A549 treated with CpdA at 1 μM for 4 hours (cell line): ENCODE results near the gene PALM2AKAP2. TPM values are rescaled to one million over a fixed set of nuclear protein-coding genes. Genes with fewer than 3 reads are reported as not detected.

ENCODE experiments used
- total RNA-seq: library from RNA; stranded (reverse); fragments of 200-300 nt; extraction: Qiagen RNA extraction; gene quantifications from 5 replicates; pipeline ENCODE4 v1.2.3, GENCODE V29; 2022; ENCODE audit warnings: low read depth

PALM2AKAP2 gene
- total RNA-seq, result 0.06 to 0.55 TPM (median 0.37 TPM) in 5 replicates

DNA sequence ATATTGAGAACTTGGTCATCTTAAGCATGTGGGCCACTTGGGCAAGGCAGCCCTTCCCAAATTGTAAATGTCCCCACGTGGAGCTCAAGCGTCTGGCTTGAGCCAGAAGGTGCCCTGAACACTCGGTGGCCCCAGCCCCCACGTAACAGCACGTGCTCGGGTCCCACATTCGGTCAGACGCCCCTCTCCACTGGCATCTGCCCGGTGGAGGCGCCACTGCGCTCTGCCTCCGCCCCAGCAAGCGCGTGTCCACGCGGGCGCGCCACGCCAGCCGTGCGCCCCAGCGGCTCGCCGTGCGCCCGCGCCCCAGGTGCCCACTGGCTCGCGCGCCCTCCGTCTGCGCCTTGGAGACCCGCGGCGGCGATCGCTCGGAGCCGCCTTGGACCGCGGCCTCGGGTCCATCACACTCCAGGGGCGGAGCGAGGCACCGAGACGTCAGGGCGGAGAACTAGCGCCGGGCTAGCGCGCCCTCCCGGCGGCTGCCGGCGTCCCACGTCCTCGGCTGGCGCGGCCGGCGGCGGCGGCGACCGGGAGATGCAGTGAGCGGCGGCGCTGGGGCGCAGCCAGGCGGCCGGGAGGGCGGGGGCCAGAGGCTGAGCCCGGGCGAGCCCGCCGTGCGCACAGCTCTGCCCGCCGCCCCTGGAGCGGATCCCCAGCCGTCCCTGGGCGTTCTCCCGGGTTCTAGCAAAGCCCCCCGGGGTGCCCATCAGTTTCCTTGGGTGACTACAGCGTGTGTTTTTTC is at the start of gene PALM2AKAP2:
Gene PALM2AKAP2, plus strand, starts transcription at position 488 of the 742 bp plus-strand sequence. CDS start 291 bp downstream, outside the sequence.

